ENCODE measurements around the gene DCST1. TPM values are rescaled to one million over a fixed set of nuclear protein-coding genes. Genes with fewer than 3 reads are reported as not detected.
A peak's percentile ranks its signal among the peaks of the same experiment; 100 is the strongest.

Gene DCST1
- total and polyA plus RNA-seq, 2 experiments from 2014 or later, result 0.27 TPM; not detected in 1

GRCh38 chr1:154990276-154990675 lies 43.3 kb upstream of the DCST1 start:
- TF ChIP-seq CTCF (IDR thresholded peaks at IDR 0.05; ENCODE audit: low read depth, low read length), result no peak
- Histone ChIP-seq H3K27me3 (no peaks in the 10 kb centered on the region), H3K4me3 (no peak overlapping the region), H3K27ac (no peak overlapping the region), H3K36me3 (peaks cover 4% of the 10 kb centered on the region), H3K4me1 (ENCODE audit: low read depth) (no peaks in the 10 kb centered on the region), H3K9me3 (ENCODE audit: low read depth) (no peaks in the 10 kb centered on the region)
- no peak for DNase-seq (ENCODE audit: low read depth in 1 of 2, low spot score in 1 of 2)

GRCh38 chr1:154992721-154993571 lies 40.7 kb upstream of the DCST1 start:
- DNase-seq (ENCODE audit: low read depth in 1 of 2, low spot score in 1 of 2), result peak in 1 of 2 donors; percentile 64
- peak; percentile 27 for TF ChIP-seq CTCF (IDR thresholded peaks at IDR 0.05; ENCODE audit: low read depth, low read length)
- Histone ChIP-seq H3K27me3 (no peaks in the 10 kb centered on the region), H3K27ac (peak overlapping the region; percentile 48), H3K36me3 (peaks cover 4% of the 10 kb centered on the region), H3K9me3 (ENCODE audit: low read depth) (no peaks in the 10 kb centered on the region), H3K4me1 (ENCODE audit: low read depth) (no peaks in the 10 kb centered on the region), H3K4me3 (no peak overlapping the region)

GRCh38 chr1:154993572-154994268 lies 39.9 kb upstream of the DCST1 start, which contains the start of gene LENEP:
TSS of gene LENEP (plus strand) at chr1:154993586. CDS start at chr1:154993608, 22 bp downstream.
- Histone ChIP-seq H3K4me1 (ENCODE audit: low read depth) (peaks cover under 1% of the 10 kb centered on the region), H3K36me3 (peaks cover 4% of the 10 kb centered on the region), H3K27ac (peak within 1 kb of the TSS; percentile 48), H3K4me3 (no peak within 1 kb of the TSS), H3K27me3 (no peaks in the 10 kb centered on the region), H3K9me3 (ENCODE audit: low read depth) (no peaks in the 10 kb centered on the region)
- no peak for DNase-seq (ENCODE audit: low read depth in 1 of 2, low spot score in 1 of 2)
- TF ChIP-seq CTCF (IDR thresholded peaks at IDR 0.05; ENCODE audit: low read depth, low read length), result no peak

GRCh38 chr1:154994269-154994587 lies 39.4 kb upstream of the DCST1 start:
- Histone ChIP-seq H3K4me1 (ENCODE audit: low read depth) (peaks cover 6% of the 10 kb centered on the region), H3K27ac (no peak overlapping the region), H3K36me3 (peaks cover 4% of the 10 kb centered on the region), H3K4me3 (no peak overlapping the region), H3K27me3 (no peaks in the 10 kb centered on the region), H3K9me3 (ENCODE audit: low read depth) (no peaks in the 10 kb centered on the region)
- TF ChIP-seq CTCF (IDR thresholded peaks at IDR 0.05; ENCODE audit: low read depth, low read length), result no peak
- DNase-seq (ENCODE audit: low read depth in 1 of 2, low spot score in 1 of 2), result no peak

- Histone ChIP-seq H3K9me3 (ENCODE audit: low read depth) (no peaks in the 10 kb centered on the region), H3K36me3 (peaks cover 4% of the 10 kb centered on the region), H3K27ac (no peak overlapping the region), H3K27me3 (no peaks in the 10 kb centered on the region), H3K4me3 (no peak overlapping the region), H3K4me1 (ENCODE audit: low read depth) (peaks cover 10% of the 10 kb centered on the region)
- TF ChIP-seq CTCF (IDR thresholded peaks at IDR 0.05; ENCODE audit: low read depth, low read length), result no peak
- no peak for DNase-seq (ENCODE audit: low read depth in 1 of 2, low spot score in 1 of 2)
Measured at GRCh38 chr1:154994591-154994990, 39.0 kb upstream of the DCST1 start.
